HepG2 (cell line): ENCODE measurements around the gene ARHGAP23. TPM values are rescaled to one million over a fixed set of nuclear protein-coding genes. Genes with fewer than 3 reads are reported as not detected.

ENCODE experiments used
- ELF3 ChIP-seq: IDR thresholded peaks from 2 replicates; pipeline ENCODE4 v1.6.1; 2016; ENCODE audit warnings: missing genetic modification reagents, missing compliant biosample characterization
- FOXK1 ChIP-seq: sonication (generic); formaldehyde crosslinking; IDR thresholded peaks from 2 replicates; pipeline ENCODE4 v1.4.0; 2020; ENCODE audit warnings: low read depth, missing genetic modification reagents, borderline replicate concordance
- GATAD2A ChIP-seq: IDR thresholded peaks from 2 replicates; pipeline ENCODE4 v1.6.1; 2016
- HNRNPL ChIP-seq: fragments of 200-400 bp; formaldehyde crosslinking; IDR thresholded peaks from 2 replicates; pipeline ENCODE4 v1.6.1; 2017; ENCODE audit warnings: mild to moderate bottlenecking, low read depth, low read length
- IRF2 ChIP-seq: IDR thresholded peaks from 2 replicates; pipeline ENCODE4 v1.6.1; 2018; ENCODE audit warnings: missing genetic modification reagents, missing compliant biosample characterization
- MLXIP ChIP-seq: sonication (generic); formaldehyde crosslinking; IDR thresholded peaks from 2 replicates; pipeline ENCODE4 v1.9.0; 2021; ENCODE audit warnings: missing genetic modification reagents, borderline replicate concordance
- MXD3 ChIP-seq: IDR thresholded peaks from 2 replicates; pipeline ENCODE4 v1.6.1; 2016; ENCODE audit warnings: mild to moderate bottlenecking, missing biosample characterization, missing genetic modification reagents
- MYC ChIP-seq: sonication (generic); formaldehyde crosslinking; IDR thresholded peaks from 2 replicates; pipeline ENCODE4 v1.9.0; 2021; ENCODE audit warnings: missing genetic modification reagents, borderline replicate concordance
- NCOA5 ChIP-seq: sonication (generic); formaldehyde crosslinking; IDR thresholded peaks from 2 replicates; pipeline ENCODE4 v1.4.0; 2020; ENCODE audit warnings: missing genetic modification reagents
- NFE2L2 ChIP-seq: fragments of 150-350 bp; IDR thresholded peaks from 2 replicates; pipeline ENCODE4 v1.6.1; 2014; ENCODE audit warnings: low read length
- NFKB2 ChIP-seq: sonication (generic); formaldehyde crosslinking; IDR thresholded peaks from 2 replicates; pipeline ENCODE4 v1.4.0; 2020; ENCODE audit warnings: missing genetic modification reagents, borderline replicate concordance
- PHB2 ChIP-seq: fragments of 450-650 bp; IDR thresholded peaks from 2 replicates; pipeline ENCODE4 v1.6.1; 2018; ENCODE audit not compliant: partially characterized antibody
- POLR2AphosphoS2 ChIP-seq: IDR thresholded peaks from 2 replicates; pipeline ENCODE4 v1.6.1; 2011; ENCODE audit warnings: low read depth, low read length, improper control_type of control experiment
- RFX5 ChIP-seq: IDR thresholded peaks from 2 replicates; pipeline ENCODE4 v1.6.1; 2011; ENCODE audit warnings: low read depth, low read length, improper control_type of control experiment
- SMAD9 ChIP-seq: sonication (generic); formaldehyde crosslinking; IDR thresholded peaks from 2 replicates; pipeline ENCODE4 v1.5.1; 2020; ENCODE audit warnings: mild to moderate bottlenecking, missing genetic modification reagents
- USF2 ChIP-seq, 2 experiments: sonication (generic) in 1 of 2; formaldehyde crosslinking in 1 of 2; IDR thresholded peaks; 2 replicates each; pipeline versions ENCODE4 v1.5.1 to v1.6.1; 2011 to 2020; ENCODE audit warnings: borderline replicate concordance in 1 of 2, low read depth in 1 of 2, low read length in 1 of 2, mild to moderate bottlenecking in 1 of 2, missing genetic modification reagents in 1 of 2, moderate library complexity in 1 of 2
- ZBED4 ChIP-seq: sonication (generic); formaldehyde crosslinking; IDR thresholded peaks from 2 replicates; pipeline ENCODE4 v1.4.0; 2020; ENCODE audit warnings: missing genetic modification reagents, borderline replicate concordance
- ZNF24 ChIP-seq: fragments of 450-650 bp; IDR thresholded peaks from 2 replicates; pipeline ENCODE4 v1.6.1; 2017; ENCODE audit warnings: antibody characterized with exemption, mild to moderate bottlenecking
- ZNF547 ChIP-seq: sonication (generic); formaldehyde crosslinking; IDR thresholded peaks from 2 replicates; pipeline ENCODE4 v1.5.1; 2020; ENCODE audit warnings: mild to moderate bottlenecking, missing genetic modification reagents
- ZNF598 ChIP-seq: sonication (generic); formaldehyde crosslinking; IDR thresholded peaks from 2 replicates; pipeline ENCODE4 v1.5.1; 2020; ENCODE audit warnings: mild to moderate bottlenecking, missing genetic modification reagents, borderline replicate concordance
- ZNF713 ChIP-seq: sonication (generic); formaldehyde crosslinking; IDR thresholded peaks from 2 replicates; pipeline ENCODE4 v1.4.0; 2020; ENCODE audit warnings: mild to moderate bottlenecking, missing genetic modification reagents
- polyA plus RNA-seq, 8 experiments: library from polyadenylated mRNA; depleted of rRNA in 3 of 8; stranded (reverse) in 7 of 8; unstranded in 1 of 8; fragments of >200 nt; fragmentation: Illumina TruSeq in 4 of 8; extraction: Trizol in 4 of 8; gene quantifications; 2 replicates each; pipeline versions ENCODE4 v1.2.1 to v1.2.3, GENCODE V29; 2011 to 2016; ENCODE audit warnings: low read depth in 4 of 8, missing spikeins in 1 of 8, mixed read lengths in 1 of 8; ENCODE audit not compliant: insufficient read depth in 1 of 8
- total RNA-seq, 5 experiments: library from RNA; depleted of rRNA; stranded (reverse); fragments of >200 nt; fragmentation: Illumina TruSeq; extraction: Trizol; gene quantifications; 2 replicates each; pipeline ENCODE4 v1.2.3, GENCODE V29; 2016; ENCODE audit warnings: low read depth in 1 of 5

The ARHGAP23 gene
- total and polyA plus RNA-seq, 2 of the 13 experiments (the other 11 are each of a cell fraction or from before 2014, with no cell fraction given) = 0.03 TPM; not detected in 1

GRCh38 chr17:38444151-38444550 lies 15.9 kb downstream of the ARHGAP23 start (continued):
- TF ChIP-seq MLXIP (CRISPR knock-in tag) (no peak), ZNF24 (no peak), NFKB2 (0 out of 2 replicates have a peak, but pooled peaks have one; percentile 34), POLR2AphosphoS2 (no peak), RFX5 (0 out of 2 replicates have a peak, but pooled peaks have one; percentile 23), GATAD2A (peak; percentile 31; the same call in 1 of the 2 replicates), ELF3 (CRISPR knock-in tag) (0 out of 2 replicates have a peak, but pooled peaks have one; percentile 37), ZNF598 (peak; percentile 58; the same call in 1 of the 2 replicates), ZNF547 (CRISPR knock-in tag) (peak; percentile 61; the same call in 1 of the 2 replicates), IRF2 (peak; percentile 69), ZBED4 (0 out of 2 replicates have a peak, but pooled peaks have one; percentile 43), MYC (CRISPR knock-in tag) (no peak), USF2 (IDR thresholded peaks at IDR 0.05; ENCODE audit: low read depth, low read length) (no peak), USF2 (CRISPR knock-in tag; IDR thresholded peaks at IDR 0.05; ENCODE audit: borderline replicate concordance) (no peak), NFE2L2 (no peak), PHB2 (no peak), ZNF713 (CRISPR knock-in tag) (no peak), NCOA5 (no peak), FOXK1 (no peak), MXD3 (0 out of 2 replicates have a peak, but pooled peaks have one; percentile 40), SMAD9 (0 out of 2 replicates have a peak, but pooled peaks have one; percentile 29), HNRNPL (peak; percentile 81)
